HepG2 (cell line): ENCODE results near the gene NACAD. TPM values are rescaled to one million over a fixed set of nuclear protein-coding genes. Genes with fewer than 3 reads are reported as not detected.

Experiments used
- ATAC-seq: fragments of 200-7000 bp; cut with Tn5 transposase; 3 replicates; pipeline ENCODE4 v1.9.1; 2020; ENCODE audit warnings: mild to moderate bottlenecking, moderate library complexity
- BruUV-seq: library from RNA; stranded (reverse); fragments of 400-500 nt; replicated peaks from 2 replicates; lab custom pipeline; 2021; lab: Mats Ljungman, UMichigan
- CTCF ChIA-PET: fragments of 300-600 bp; formaldehyde crosslinking; extraction: SDS; loops from one replicate; lab custom pipeline; 2021; ENCODE audit warnings: low total read pairs, inconsistent platforms, low intra/inter-chr PET ratio; lab: Yijun Ruan, JAX
- POLR2A ChIA-PET: fragments of 350-600 bp; sonication (Branson Sonifier 250); formaldehyde crosslinking; loops from one replicate; lab custom pipeline; 2020; ENCODE audit warnings: antibody characterized with exemption, inconsistent platforms; lab: Yijun Ruan, JAX
- DNase-seq: peaks from one replicate; pipeline ENCODE4 v3.0.0-alpha.2; 2015; ENCODE audit warnings: low spot score
- FAIRE-seq: peaks from 3 replicates; lab custom pipeline; 2011; peaks lifted over from hg19 to GRCh38; lab: Jason Lieb, UNC
- H2AFZ ChIP-seq: one replicate; pipeline ENCODE4 v1.6.1; 2011; ENCODE audit warnings: low read length, inconsistent platforms
- H3K27ac ChIP-seq: fragments of 300-600 bp; 3 replicates; pipeline ENCODE4 v1.8.0; 2011; ENCODE audit warnings: mixed run types, mild to moderate bottlenecking, mixed read lengths, low read length, inconsistent platforms; ENCODE audit not compliant: insufficient read depth; ENCODE audit errors: extremely low read length
- H3K27me3 ChIP-seq, 2 experiments: fragments of 200-600 bp in 1 of 2; 2 replicates in 1 of 2; 3 replicates in 1 of 2; pipeline versions ENCODE4 v1.6.0 to v1.8.0; 2011; ENCODE audit warnings: low read length in 2 of 2, mild to moderate bottlenecking in 2 of 2, moderate library complexity in 2 of 2, inconsistent platforms in 1 of 2; ENCODE audit not compliant: insufficient read depth in 2 of 2, control insufficient read depth in 1 of 2
- H3K36me3 ChIP-seq, 2 experiments: fragments of 200-600 bp in 1 of 2; replicated peaks in 1 of 2; 2 replicates in 1 of 2; 3 replicates in 1 of 2; pipeline versions ENCODE4 v1.5.1 to v1.8.0; 2011; ENCODE audit warnings: low read length in 2 of 2, inconsistent platforms in 1 of 2; ENCODE audit not compliant: insufficient read depth in 2 of 2, control insufficient read depth in 1 of 2
- H3K4me1 ChIP-seq: 2 replicates; pipeline ENCODE4 v1.5.1; 2012; ENCODE audit warnings: low read length, inconsistent platforms; ENCODE audit not compliant: insufficient read depth
- H3K4me2 ChIP-seq: 2 replicates; pipeline ENCODE4 v1.6.0; 2011; ENCODE audit warnings: low read depth, low read length, inconsistent platforms
- H3K4me3 ChIP-seq, 3 experiments: fragments of 200-600 bp in 1 of 3; sonication (generic), shearing (Covaris generic) in 1 of 3; replicated peaks in 1 of 3; 2 replicates each; pipeline ENCODE4 v1.5.1; 2011 to 2016; ENCODE audit warnings: low read length in 3 of 3, inconsistent platforms in 2 of 3, low read depth in 2 of 3, mild to moderate bottlenecking in 2 of 3, control low read depth in 1 of 3, mixed read lengths in 1 of 3; ENCODE audit not compliant: insufficient read depth in 1 of 3
- H3K79me2 ChIP-seq: one replicate; pipeline ENCODE4 v1.6.1; 2011; ENCODE audit warnings: low read length, inconsistent platforms; ENCODE audit not compliant: insufficient read depth
- H3K9ac ChIP-seq: 2 replicates; pipeline ENCODE4 v1.6.0; 2011; ENCODE audit warnings: mild to moderate bottlenecking, low read depth, low read length, inconsistent platforms; ENCODE audit not compliant: insufficient read depth
- H3K9me3 ChIP-seq: 2 replicates; pipeline ENCODE4 v1.5.1; 2012; ENCODE audit warnings: mild to moderate bottlenecking, low read length
- H4K20me1 ChIP-seq: 2 replicates; pipeline ENCODE4 v1.6.0; 2011; ENCODE audit warnings: inconsistent platforms, mild to moderate bottlenecking, low read length, moderate library complexity; ENCODE audit not compliant: insufficient read depth
- KLF11 ChIP-seq: IDR thresholded peaks from 2 replicates; pipeline ENCODE4 v1.6.1; 2016; ENCODE audit warnings: missing compliant biosample characterization
- MAX ChIP-seq: IDR thresholded peaks from 2 replicates; pipeline ENCODE4 v1.6.1; 2012; ENCODE audit warnings: inconsistent platforms
- RNF2 ChIP-seq: fragments of 450-650 bp; conservative IDR thresholded peaks from 2 replicates; pipeline ENCODE4 v1.6.1; 2016; ENCODE audit warnings: low read depth
- SALL2 ChIP-seq: sonication (generic); formaldehyde crosslinking; IDR thresholded peaks from 2 replicates; pipeline ENCODE4 v1.8.1; 2023; ENCODE audit warnings: mild to moderate bottlenecking, missing genetic modification reagents, inconsistent platforms
- SNAPC4 ChIP-seq: sonication (generic); formaldehyde crosslinking; IDR thresholded peaks from 2 replicates; pipeline ENCODE4 v1.4.0; 2020; ENCODE audit warnings: mild to moderate bottlenecking, missing genetic modification reagents
- TFE3 ChIP-seq: IDR thresholded peaks from 2 replicates; pipeline ENCODE4 v1.6.1; 2016
- TGIF2 ChIP-seq: IDR thresholded peaks from 2 replicates; pipeline ENCODE4 v1.6.1; 2016; ENCODE audit warnings: control low read depth, missing compliant biosample characterization
- ZNF256 ChIP-seq: sonication (generic); formaldehyde crosslinking; conservative IDR thresholded peaks from 2 replicates; pipeline ENCODE4 v1.4.0; 2020; ENCODE audit warnings: missing genetic modification reagents
- ZNF672 ChIP-seq: sonication (generic); formaldehyde crosslinking; IDR thresholded peaks from 2 replicates; pipeline ENCODE4 v1.8.1; 2022; ENCODE audit warnings: missing genetic modification reagents
- WGBS: methylation state at CpG from one replicate; pipeline ENCODE4 v1.1.6; 2017; ENCODE audit warnings: low lambda C conversion rate; 5-methylcytosine and 5-hydroxymethylcytosine counted together
- in situ Hi-C: cut with HindIII; loops from 2 replicates; pipeline ENCODE4 v1.10.0; 2017; ENCODE audit warnings: low pct_unique_long_range_greater_than_20kb; ENCODE audit not compliant: extremely low pct_ligation_motif_present
- intact Hi-C: fragments of 100-400 bp; cut with micrococcal nuclease; formaldehyde crosslinking; loops from one replicate; pipeline ENCODE4 v1.10.0; 2022; ENCODE audit not compliant: unreplicated experiment
- polyA plus RNA-seq, 8 experiments: library from polyadenylated mRNA; depleted of rRNA in 3 of 8; stranded (reverse) in 7 of 8; unstranded in 1 of 8; fragments of >200 nt; fragmentation: Illumina TruSeq in 4 of 8; extraction: Trizol in 4 of 8; gene quantifications; 2 replicates each; pipeline versions ENCODE4 v1.2.1 to v1.2.3, GENCODE V29; 2011 to 2016; ENCODE audit warnings: low read depth in 4 of 8, missing spikeins in 1 of 8, mixed read lengths in 1 of 8; ENCODE audit not compliant: insufficient read depth in 1 of 8
- total RNA-seq, 5 experiments: library from RNA; depleted of rRNA; stranded (reverse); fragments of >200 nt; fragmentation: Illumina TruSeq; extraction: Trizol; gene quantifications; 2 replicates each; pipeline ENCODE4 v1.2.3, GENCODE V29; 2016; ENCODE audit warnings: low read depth in 1 of 5
- TF ChIP-seq, protein P1 (sequence below): sonication (generic); formaldehyde crosslinking; IDR thresholded peaks from 2 replicates; pipeline ENCODE4 v1.4.0; 2020; ENCODE audit warnings: mild to moderate bottlenecking, missing genetic modification reagents

Gene NACAD
- total and polyA plus RNA-seq, 2 of the 13 experiments (the other 11 are each of a cell fraction or from before 2014, with no cell fraction given) = 0.04 TPM; not detected in 1

GRCh38 chr7:45133877-45134276, 45.1 kb upstream of the NACAD start:
- no peak for TF ChIP-seq RNF2
- TF ChIP-seq SALL2 (CRISPR knock-in tag) = no peak
- TF ChIP-seq ZNF672 (CRISPR knock-in tag) = no peak
- no peak for TF ChIP-seq TGIF2 (CRISPR knock-in tag)
- TF ChIP-seq ZNF256 (CRISPR knock-in tag) = no peak
- no peak for TF ChIP-seq MAX
- TF ChIP-seq SNAPC4 (CRISPR knock-in tag) = no peak
- TF ChIP-seq KLF11 (CRISPR knock-in tag) = no peak
- TF ChIP-seq TFE3 = no peak
- TF ChIP-seq, protein P1, sequence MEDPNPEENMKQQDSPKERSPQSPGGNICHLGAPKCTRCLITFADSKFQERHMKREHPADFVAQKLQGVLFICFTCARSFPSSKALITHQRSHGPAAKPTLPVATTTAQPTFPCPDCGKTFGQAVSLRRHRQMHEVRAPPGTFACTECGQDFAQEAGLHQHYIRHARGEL (CRISPR knock-in tag) = no peak
- TF ChIP-seq, all 625 proteins: peak for 0
- FAIRE-seq (no peak), ATAC-seq (no peak; the same call in 2 of the 3 replicates), DNase-seq (no peak)
- in situ Hi-C loops = loop anchor here (10.0 kb wide), 1 partner anchor 279 kb away; no protein-coding TSS in a partner anchor
- Histone ChIP-seq H3K27me3 (peaks cover 5 to 32% of the 10 kb centered on the region in 2 experiments; a peak in 3 of 5 replicates), H3K79me2 (no peaks in the 10 kb centered on the region), H3K9ac (no peak overlapping the region), H4K20me1 (no peaks in the 10 kb centered on the region), H3K4me3 (no peak overlapping the region), H3K27ac (no peak overlapping the region), H3K4me1 (0 out of 2 replicates have a peak, but pooled peaks cover 4% of the 10 kb centered on the region), H2AFZ (no peak overlapping the region), H3K36me3 (no peaks in the 10 kb centered on the region), H3K4me2 (no peak overlapping the region), H3K9me3 (no peaks in the 10 kb centered on the region)
- ChIA-PET CTCF (interaction anchor here (0.5 to 3.3 kb wide), 2 partner anchors 61 to 167 kb away, joined by 3 to 35 read pairs; no protein-coding TSS in a partner anchor), POLR2A (no interaction called here)
- no TSS peak for BruUV-seq
- intact Hi-C loops = no loop called here
- WGBS = 47% methylated on average over 6 of the region's 7 CpGs
